Measurements from ENCODE around the gene CBLL1. TPM values are rescaled to one million over a fixed set of nuclear protein-coding genes. Genes with fewer than 3 reads are reported as not detected.

The CBLL1 gene
- total and polyA plus RNA-seq, 9 donors, result 12.2 to 47.1 (median 25.6) TPM

DNA sequence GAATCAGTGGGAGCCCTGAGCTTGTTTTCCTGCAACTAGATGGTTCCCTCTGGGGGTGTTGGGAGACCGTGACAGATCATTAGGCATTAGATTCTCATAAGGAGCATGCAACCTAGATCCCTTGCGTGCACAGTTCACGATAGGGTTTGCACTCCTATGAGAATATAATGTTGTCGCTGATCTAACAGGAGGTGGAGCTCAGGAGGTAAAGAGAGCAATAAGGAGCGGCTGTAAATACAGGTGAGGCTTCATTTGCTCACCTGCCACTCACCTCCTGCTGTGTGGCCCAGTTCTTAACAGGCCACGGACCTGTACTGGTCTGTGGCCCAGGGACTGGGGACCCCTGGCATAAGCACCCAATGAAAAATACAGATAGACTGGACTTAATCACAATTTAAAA lies 48.4 kb downstream of the CBLL1 start:
- 80 to 85% (median 85%) methylated on average over 6 of the region's 6 CpGs for WGBS, 3 donors
- no peak overlapping the region for H3K4me3 ChIP-seq
- H3K27ac ChIP-seq, result no peak overlapping the region
- no peak for DNase-seq
- H3K27me3 ChIP-seq, result no peaks in the 10 kb centered on the region
- intact Hi-C loops (cut with DNase I), result loop anchor here in 1 of 4 donors (10.0 kb wide), 1 partner anchor 62 kb away; no protein-coding TSS in a partner anchor
- no peak for TF ChIP-seq POLR2A (IDR thresholded peaks at IDR 0.05)
- TF ChIP-seq, protein P1, sequence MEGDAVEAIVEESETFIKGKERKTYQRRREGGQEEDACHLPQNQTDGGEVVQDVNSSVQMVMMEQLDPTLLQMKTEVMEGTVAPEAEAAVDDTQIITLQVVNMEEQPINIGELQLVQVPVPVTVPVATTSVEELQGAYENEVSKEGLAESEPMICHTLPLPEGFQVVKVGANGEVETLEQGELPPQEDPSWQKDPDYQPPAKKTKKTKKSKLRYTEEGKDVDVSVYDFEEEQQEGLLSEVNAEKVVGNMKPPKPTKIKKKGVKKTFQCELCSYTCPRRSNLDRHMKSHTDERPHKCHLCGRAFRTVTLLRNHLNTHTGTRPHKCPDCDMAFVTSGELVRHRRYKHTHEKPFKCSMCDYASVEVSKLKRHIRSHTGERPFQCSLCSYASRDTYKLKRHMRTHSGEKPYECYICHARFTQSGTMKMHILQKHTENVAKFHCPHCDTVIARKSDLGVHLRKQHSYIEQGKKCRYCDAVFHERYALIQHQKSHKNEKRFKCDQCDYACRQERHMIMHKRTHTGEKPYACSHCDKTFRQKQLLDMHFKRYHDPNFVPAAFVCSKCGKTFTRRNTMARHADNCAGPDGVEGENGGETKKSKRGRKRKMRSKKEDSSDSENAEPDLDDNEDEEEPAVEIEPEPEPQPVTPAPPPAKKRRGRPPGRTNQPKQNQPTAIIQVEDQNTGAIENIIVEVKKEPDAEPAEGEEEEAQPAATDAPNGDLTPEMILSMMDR (IDR thresholded peaks at IDR 0.05), result no peak
- no peak for TF ChIP-seq EP300 (IDR thresholded peaks at IDR 0.05)
- no peaks in the 10 kb centered on the region for H3K4me1 ChIP-seq (ENCODE audit: insufficient read depth)
- H3K36me3 ChIP-seq, result no peaks in the 10 kb centered on the region
- H3K9me3 ChIP-seq, result no peaks in the 10 kb centered on the region

DNA sequence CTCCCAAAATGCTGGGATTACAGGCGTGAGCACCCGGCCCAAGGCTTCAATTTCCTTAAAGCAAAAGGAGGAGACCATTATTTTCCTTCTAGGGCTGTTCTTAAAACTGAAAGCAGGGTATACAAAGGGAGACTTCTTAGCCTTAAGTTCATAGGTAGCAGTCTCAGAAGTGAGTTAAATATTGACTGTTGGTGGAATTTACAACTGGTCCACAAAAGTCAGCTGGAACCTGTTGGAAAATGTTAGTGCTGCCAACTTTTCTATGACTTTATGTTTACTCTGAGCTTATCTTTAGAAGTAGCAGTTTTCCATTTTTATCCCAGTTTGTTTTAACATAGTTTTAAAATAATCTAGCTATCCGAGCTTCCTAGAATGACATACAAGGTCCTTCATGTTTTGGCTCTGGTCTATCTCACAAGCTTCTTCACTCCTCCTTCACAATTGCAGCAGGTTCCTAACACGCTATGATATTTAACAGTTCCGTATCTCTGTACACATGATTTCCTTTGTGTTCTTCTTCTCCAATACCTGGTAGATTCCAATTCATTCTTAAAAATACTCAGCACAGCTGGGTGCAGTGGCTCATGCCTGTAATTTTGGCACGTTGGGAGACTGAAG lies 55.8 kb downstream of the CBLL1 start:
- Histone ChIP-seq H3K4me1 (ENCODE audit: insufficient read depth) (peaks cover 11% of the 10 kb centered on the region), H3K36me3 (no peaks in the 10 kb centered on the region), H3K4me3 (no peak overlapping the region), H3K9me3 (no peaks in the 10 kb centered on the region), H3K27ac (peak overlapping the region in 1 of 2 donors; percentile 1), H3K27me3 (no peaks in the 10 kb centered on the region)
- 6 to 16% (median 8%) methylated on average over 6 of the region's 6 CpGs for WGBS, 3 donors
- DNase-seq, result no peak
- TF ChIP-seq EP300 (IDR thresholded peaks at IDR 0.05) (no peak), POLR2A (IDR thresholded peaks at IDR 0.05) (no peak)
- TF ChIP-seq, protein P1 (IDR thresholded peaks at IDR 0.05), result no peak
- intact Hi-C loops (cut with DNase I), result loop anchor here in 1 of 4 donors (10.0 kb wide), 1 partner anchor 55 kb away; no protein-coding TSS in a partner anchor

DNA sequence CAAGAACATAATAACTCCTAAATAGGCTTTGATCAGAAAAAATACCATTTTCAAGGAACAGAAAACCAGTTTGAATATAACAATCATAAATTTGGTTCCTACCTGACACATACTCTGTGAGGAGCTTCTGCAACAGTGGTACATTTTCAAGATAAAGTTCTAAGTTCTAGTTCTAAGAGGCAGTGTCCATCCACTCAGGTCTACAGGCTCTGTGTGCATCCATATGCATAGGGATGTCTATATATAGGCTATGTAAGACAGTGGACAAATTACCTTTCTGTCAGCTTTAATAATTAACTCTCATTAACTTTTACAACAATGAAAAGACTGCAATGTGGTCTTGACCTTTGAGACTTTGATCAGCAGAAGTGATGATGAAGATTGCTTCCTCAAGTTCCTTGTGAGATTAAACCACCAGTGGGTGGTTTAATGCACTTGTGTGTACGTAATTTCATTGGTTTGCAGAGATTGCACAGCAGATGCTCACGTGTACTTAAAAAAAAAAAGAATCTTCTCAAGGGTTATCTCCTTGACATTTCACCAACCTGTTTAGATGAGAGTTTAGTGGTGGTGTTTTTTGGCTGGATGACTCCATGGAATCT lies 59.2 kb downstream of the CBLL1 start, which contains the start of gene SLC26A3:
TSS of gene SLC26A3 (minus strand) at position 215 of the 602 bp plus-strand sequence. CDS start 8,714 bp downstream, outside the sequence.
- H3K4me1 ChIP-seq (ENCODE audit: insufficient read depth), result peaks cover 11% of the 10 kb centered on the region
- no peak within 1 kb of the TSS for H3K4me3 ChIP-seq
- DNase-seq, result no peak
- TF ChIP-seq EP300 (IDR thresholded peaks at IDR 0.05) (no peak), POLR2A (IDR thresholded peaks at IDR 0.05) (no peak)
- TF ChIP-seq, protein P1 (IDR thresholded peaks at IDR 0.05), result no peak
- no peaks in the 10 kb centered on the region for H3K9me3 ChIP-seq
- H3K36me3 ChIP-seq, result no peaks in the 10 kb centered on the region
- intact Hi-C loops (cut with DNase I), result no loop called here
- 78 to 94% (median 83%) methylated on average over 2 of the region's 2 CpGs for WGBS, 3 donors
- H3K27ac ChIP-seq, result no peak within 1 kb of the TSS
- no peaks in the 10 kb centered on the region for H3K27me3 ChIP-seq

DNA sequence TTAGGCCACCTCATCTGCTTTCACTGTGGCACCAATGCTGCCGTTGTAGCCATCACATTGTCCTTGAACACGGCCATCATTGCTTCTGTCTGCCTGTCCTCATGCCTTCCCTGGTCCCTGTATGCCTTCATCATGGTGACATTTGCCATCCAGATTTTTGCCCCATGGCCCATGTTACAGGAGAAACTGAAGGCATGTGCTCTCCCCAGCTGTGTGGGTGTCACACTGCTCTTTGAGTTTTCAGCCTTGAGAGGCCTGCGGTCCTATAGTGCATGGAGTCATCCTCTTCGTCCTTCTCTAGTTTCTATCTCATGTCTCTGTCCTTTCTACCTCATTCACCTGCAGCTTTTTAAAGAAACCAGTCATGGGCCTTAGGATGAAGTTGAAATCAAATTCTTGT lies 65.2 kb downstream of the CBLL1 start:
- H3K4me3 ChIP-seq, result no peak overlapping the region
- H3K9me3 ChIP-seq, result no peaks in the 10 kb centered on the region
- no peaks in the 10 kb centered on the region for H3K36me3 ChIP-seq
- 88 to 94% (median 92%) methylated on average over 4 of the region's 4 CpGs for WGBS, 3 donors
- H3K27ac ChIP-seq, result no peak overlapping the region
- TF ChIP-seq POLR2A (IDR thresholded peaks at IDR 0.05), result no peak
- TF ChIP-seq EP300 (IDR thresholded peaks at IDR 0.05), result no peak
- no peaks in the 10 kb centered on the region for H3K27me3 ChIP-seq
- H3K4me1 ChIP-seq (ENCODE audit: insufficient read depth), result no peaks in the 10 kb centered on the region
- intact Hi-C loops (cut with DNase I), result no loop called here
- DNase-seq, result no peak

DNA sequence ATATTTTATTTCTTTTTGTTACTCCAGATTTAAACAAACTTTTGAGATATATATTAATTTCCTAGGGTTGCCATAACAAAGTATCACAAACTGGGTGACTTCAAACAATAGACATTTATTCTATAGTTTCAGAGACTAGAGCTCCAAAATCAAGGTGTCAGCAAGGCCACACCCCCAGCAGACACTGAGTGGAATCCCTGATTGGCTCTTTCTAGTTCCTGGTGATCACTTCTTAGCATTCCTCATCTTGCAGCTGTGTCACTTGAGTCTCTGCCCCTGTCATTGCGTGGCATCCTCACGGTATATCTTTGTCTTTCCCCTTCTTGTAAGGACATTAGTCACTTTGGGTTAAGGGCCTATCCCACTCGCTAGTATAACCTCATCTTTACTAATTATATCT lies 66.7 kb downstream of the CBLL1 start:
- Histone ChIP-seq H3K27ac (no peak overlapping the region), H3K36me3 (no peaks in the 10 kb centered on the region), H3K27me3 (no peaks in the 10 kb centered on the region), H3K4me3 (no peak overlapping the region), H3K4me1 (ENCODE audit: insufficient read depth) (no peaks in the 10 kb centered on the region), H3K9me3 (no peaks in the 10 kb centered on the region)
- TF ChIP-seq POLR2A (IDR thresholded peaks at IDR 0.05), result no peak
- TF ChIP-seq, protein P1 (IDR thresholded peaks at IDR 0.05), result no peak
- no peak for TF ChIP-seq EP300 (IDR thresholded peaks at IDR 0.05)
- intact Hi-C loops (cut with DNase I), result no loop called here
- DNase-seq, result no peak
- WGBS, 3 donors, result 78 to 84% (median 79%) methylated on average over 3 of the region's 3 CpGs

Data from ovary (tissue), 9 donors.